Mesodermal cell (in vitro differentiated cells): ENCODE results near the gene BBIP1.

Source experiments
- H3K27ac ChIP-seq: 2 replicates; pipeline ENCODE4 v1.7.0; 2013; ENCODE audit warnings: mild to moderate bottlenecking, low read depth, low read length, moderate library complexity; ENCODE audit not compliant: severe bottlenecking
- H3K36me3 ChIP-seq: 2 replicates; pipeline ENCODE4 v1.7.1; 2013; ENCODE audit warnings: mild to moderate bottlenecking, low read length, moderate library complexity; ENCODE audit not compliant: control insufficient read depth, insufficient read depth
- H3K4me1 ChIP-seq: one replicate; pipeline ENCODE4 v1.7.1; 2013; ENCODE audit warnings: mild to moderate bottlenecking, low read length; ENCODE audit not compliant: insufficient read depth, control insufficient read depth, poor library complexity, severe bottlenecking
- H3K4me3 ChIP-seq: 2 replicates; pipeline ENCODE4 v1.7.0; 2013; ENCODE audit warnings: low read length, control low read depth, mild to moderate bottlenecking; ENCODE audit not compliant: insufficient read depth, poor library complexity, severe bottlenecking; ENCODE audit errors: extremely low read depth
- H3K9me3 ChIP-seq: 2 replicates; pipeline ENCODE4 v1.7.1; 2013; ENCODE audit warnings: mild to moderate bottlenecking, low read length, moderate library complexity; ENCODE audit not compliant: control insufficient read depth
- WGBS, 2 experiments: methylation state at CpG; one replicate each; pipeline ENCODE4 v1.1.5; 2013; ENCODE audit warnings: missing lambda C conversion rate in 2 of 2; ENCODE audit not compliant: insufficient coverage in 2 of 2; 5-methylcytosine and 5-hydroxymethylcytosine counted together

BBIP1 gene

DNA sequence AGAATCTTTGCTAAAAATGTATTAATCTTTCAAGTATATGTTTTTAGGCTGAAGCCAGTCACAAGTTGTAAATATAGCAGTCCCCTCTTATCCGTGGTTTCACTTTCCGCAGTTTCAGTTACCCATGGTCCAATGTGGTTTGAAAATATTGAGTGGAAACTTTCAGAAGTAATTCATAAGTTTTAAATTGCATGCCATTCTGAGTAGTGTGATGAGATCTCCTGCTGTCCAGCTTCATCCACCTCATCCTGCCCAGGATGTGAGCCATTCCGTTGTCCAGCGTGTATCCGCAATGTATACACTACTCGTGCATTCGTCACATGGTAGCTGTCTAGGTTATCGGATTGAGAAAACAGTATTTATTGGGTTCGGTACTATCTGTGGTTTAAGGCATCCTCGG lies 35.1 kb downstream of the BBIP1 start:
- Histone ChIP-seq H3K9me3 (no peaks in the 10 kb centered on the region), H3K4me3 (no peak overlapping the region), H3K4me1 (no peaks in the 10 kb centered on the region), H3K36me3 (peaks cover 21% of the 10 kb centered on the region), H3K27ac (no peak overlapping the region)
- 94 to 98% methylated on average over 7 to 8 of the region's 10 CpGs for WGBS, 2 experiments

GRCh38 chr10:110881905-110882304 lies 37.1 kb downstream of the BBIP1 start:
- Histone ChIP-seq H3K36me3 (peaks cover 21% of the 10 kb centered on the region), H3K9me3 (no peaks in the 10 kb centered on the region), H3K4me1 (no peaks in the 10 kb centered on the region), H3K4me3 (no peak overlapping the region), H3K27ac (no peak overlapping the region)
- WGBS, 2 experiments, result 92 to 96% methylated on average over 3 of the region's 4 CpGs

DNA sequence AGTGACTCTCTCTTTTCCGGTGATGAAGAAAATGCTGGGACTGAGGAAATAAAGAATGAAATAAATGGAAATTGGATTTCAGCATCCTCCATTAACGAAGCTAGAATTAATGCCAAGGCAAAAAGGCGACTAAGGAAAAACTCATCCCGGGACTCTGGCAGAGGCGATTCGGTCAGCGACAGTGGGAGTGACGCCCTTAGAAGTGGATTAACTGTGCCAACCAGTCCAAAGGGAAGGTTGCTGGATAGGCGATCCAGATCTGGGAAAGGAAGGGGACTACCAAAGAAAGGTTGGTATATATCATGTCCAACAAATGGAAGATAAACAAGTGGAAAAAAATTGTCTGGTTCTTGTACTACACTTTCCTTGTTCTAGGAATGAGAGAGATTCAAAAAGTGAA lies 37.7 kb downstream of the BBIP1 start:
- Histone ChIP-seq H3K36me3 (peaks cover 21% of the 10 kb centered on the region), H3K4me3 (no peak overlapping the region), H3K27ac (no peak overlapping the region), H3K9me3 (no peaks in the 10 kb centered on the region), H3K4me1 (no peaks in the 10 kb centered on the region)
- WGBS, 2 experiments, result 95 to 100% methylated on average over 7 to 8 of the region's 9 CpGs

- WGBS, 2 experiments, result 90 to 100% methylated on average over 2 to 3 of the region's 3 CpGs
Measured at GRCh38 chr10:110880012-110880411, 39.0 kb downstream of the BBIP1 start.

GRCh38 chr10:110876788-110877187 lies 42.2 kb downstream of the BBIP1 start:
- H3K27ac ChIP-seq, result no peak overlapping the region
- no peaks in the 10 kb centered on the region for H3K9me3 ChIP-seq
- peaks cover 7% of the 10 kb centered on the region for H3K36me3 ChIP-seq
- no CpG with 5 or more reads among the region's 1 CpG for WGBS, 2 experiments
- no peaks in the 10 kb centered on the region for H3K4me1 ChIP-seq
- no peak overlapping the region for H3K4me3 ChIP-seq

More at GRCh38 chr10:110880012-110880411, 39.0 kb downstream of the BBIP1 start:
- no peak overlapping the region for H3K27ac ChIP-seq
- no peak overlapping the region for H3K4me3 ChIP-seq
- H3K9me3 ChIP-seq, result no peaks in the 10 kb centered on the region
- no peaks in the 10 kb centered on the region for H3K4me1 ChIP-seq
- H3K36me3 ChIP-seq, result peaks cover 19% of the 10 kb centered on the region

DNA sequence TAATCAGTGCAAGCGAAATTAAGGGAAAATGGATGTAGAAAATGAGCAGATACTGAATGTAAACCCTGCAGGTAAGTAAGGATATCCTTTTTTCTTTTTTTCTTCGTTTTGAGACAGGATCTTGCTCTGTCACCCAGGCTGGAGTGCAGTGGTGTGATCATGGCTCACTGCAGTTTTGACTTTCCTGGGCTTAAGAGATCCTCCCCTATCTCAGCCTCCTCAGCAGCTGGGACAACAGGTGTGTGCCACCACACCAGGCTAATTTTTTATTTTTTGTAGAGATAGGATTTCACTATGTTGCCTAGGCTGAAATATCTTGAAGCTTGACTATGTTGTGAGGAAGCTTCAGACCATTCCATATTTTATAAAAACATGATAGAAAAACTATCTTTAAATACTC lies 43.0 kb downstream of the BBIP1 start:
- H3K36me3 ChIP-seq, result peaks cover 4% of the 10 kb centered on the region
- H3K9me3 ChIP-seq, result no peaks in the 10 kb centered on the region
- H3K27ac ChIP-seq, result no peak overlapping the region
- no peak overlapping the region for H3K4me3 ChIP-seq
- WGBS, 2 experiments, result 100% methylated on average over 1 to 2 of the region's 2 CpGs
- H3K4me1 ChIP-seq, result peaks cover 3% of the 10 kb centered on the region

- Histone ChIP-seq H3K9me3 (no peaks in the 10 kb centered on the region), H3K27ac (no peak overlapping the region), H3K36me3 (no peaks in the 10 kb centered on the region), H3K4me1 (peaks cover 5% of the 10 kb centered on the region), H3K4me3 (peak overlapping the region; percentile 67)
- no CpG with 5 or more reads among the region's 2 CpGs for WGBS, 2 experiments
Measured at GRCh38 chr10:110873951-110874350, 45.0 kb downstream of the BBIP1 start.

GRCh38 chr10:110872984-110873923 lies 45.7 kb downstream of the BBIP1 start:
- Histone ChIP-seq H3K4me1 (peaks cover 5% of the 10 kb centered on the region), H3K4me3 (peak overlapping the region; percentile 67), H3K27ac (peak overlapping the region; percentile 97), H3K9me3 (no peaks in the 10 kb centered on the region), H3K36me3 (no peaks in the 10 kb centered on the region)
- WGBS, 2 experiments, result 30 to 44% methylated on average over 5 to 6 of the region's 16 CpGs

GRCh38 chr10:110872145-110872983 lies 46.6 kb downstream of the BBIP1 start:
- H3K9me3 ChIP-seq, result no peaks in the 10 kb centered on the region
- H3K4me3 ChIP-seq, result peak overlapping the region; percentile 67
- peaks cover 5% of the 10 kb centered on the region for H3K4me1 ChIP-seq
- H3K36me3 ChIP-seq, result no peaks in the 10 kb centered on the region
- H3K27ac ChIP-seq, result peak overlapping the region; percentile 97
- 0 to 1% methylated on average over 26 to 46 of the region's 70 CpGs for WGBS, 2 experiments

DNA sequence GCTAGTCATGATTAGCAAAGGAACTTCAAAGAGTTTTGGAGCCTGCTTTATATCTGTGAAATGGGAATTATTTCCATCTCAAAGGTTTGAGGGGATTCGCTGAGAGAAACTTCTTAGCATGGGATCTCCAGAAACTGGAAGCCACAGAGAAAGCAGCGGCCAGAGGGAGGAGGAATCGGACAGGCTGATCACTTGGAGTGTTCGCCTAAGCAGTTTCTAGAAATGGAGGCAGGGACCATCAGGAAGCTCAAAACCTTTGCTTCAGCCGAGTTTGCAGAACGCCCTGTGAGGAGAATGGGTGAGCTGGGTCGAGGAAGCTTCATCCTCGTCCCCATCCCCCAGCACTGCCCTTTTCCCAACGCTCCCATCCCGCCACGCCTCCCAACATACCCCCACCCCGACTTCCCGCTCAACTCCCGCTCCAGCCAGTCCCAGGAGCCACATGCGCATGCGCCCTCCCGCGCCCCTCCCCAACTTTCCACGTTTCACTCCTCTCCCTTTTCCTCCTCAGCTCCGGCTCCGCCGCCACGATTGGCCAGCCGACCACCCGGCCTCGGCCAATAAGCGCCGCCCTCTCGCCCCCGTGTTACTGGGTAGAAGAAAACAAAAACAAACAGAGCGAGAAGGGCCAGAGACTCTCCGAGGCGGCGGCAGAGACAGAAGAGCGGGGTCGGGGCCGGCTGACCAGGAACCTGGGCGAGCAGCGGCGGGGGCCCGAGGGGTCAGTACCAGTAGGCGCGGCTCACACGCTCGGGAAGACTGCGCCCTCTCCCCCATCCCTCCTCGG lies 47.5 kb downstream of the BBIP1 start, which contains the start of gene PDCD4:
PDCD4 (plus strand) TSS at position 631 of the 787 bp plus-strand sequence. CDS start 4,100 bp downstream, outside the sequence.
- H3K27ac ChIP-seq, result peak within 1 kb of the TSS; percentile 97
- H3K4me1 ChIP-seq, result peaks cover 5% of the 10 kb centered on the region
- H3K9me3 ChIP-seq, result no peaks in the 10 kb centered on the region
- no peaks in the 10 kb centered on the region for H3K36me3 ChIP-seq
- peak within 1 kb of the TSS; percentile 67 for H3K4me3 ChIP-seq
- 3 to 5% methylated on average over 31 to 33 of the region's 47 CpGs for WGBS, 2 experiments
